ENCODE measurements around the gene RFPL4AL1.

RFPL4AL1 gene

GRCh38 chr19:55809381-55810058 is 40.6 kb downstream of the RFPL4AL1 start:
- DNase-seq (ENCODE audit: insufficient read length, low spot score) (no peak), FAIRE-seq (no peak)
- peak; percentile 51 for TF ChIP-seq CTCF (IDR thresholded peaks at IDR 0.05; ENCODE audit: insufficient read depth, missing control alignments)

GRCh38 chr19:55811340-55811739 is 42.4 kb downstream of the RFPL4AL1 start:
- no peak for TF ChIP-seq CTCF (IDR thresholded peaks at IDR 0.05; ENCODE audit: insufficient read depth, missing control alignments)
- DNase-seq (ENCODE audit: insufficient read length, low spot score) (no peak), FAIRE-seq (no peak)

- no peak for DNase-seq (ENCODE audit: insufficient read length, low spot score)
- FAIRE-seq: no peak
- no peak for TF ChIP-seq CTCF (IDR thresholded peaks at IDR 0.05; ENCODE audit: insufficient read depth, missing control alignments)
These were observed 43.5 kb downstream of the RFPL4AL1 start for GRCh38 chr19:55812449-55812848.

GRCh38 chr19:55813906-55814305 is 45.0 kb downstream of the RFPL4AL1 start:
- DNase-seq (ENCODE audit: insufficient read length, low spot score): no peak
- no peak for FAIRE-seq
- TF ChIP-seq CTCF (IDR thresholded peaks at IDR 0.05; ENCODE audit: insufficient read depth, missing control alignments): no peak

GRCh38 chr19:55820037-55820436 is 51.1 kb downstream of the RFPL4AL1 start:
- no peak for TF ChIP-seq CTCF (IDR thresholded peaks at IDR 0.05; ENCODE audit: insufficient read depth, missing control alignments)
- FAIRE-seq (no peak), DNase-seq (ENCODE audit: insufficient read length, low spot score) (no peak)

Measured in D721Med (cell line).